ENCODE results near the gene SYNJ2.
A peak's percentile ranks its signal among the peaks of the same experiment; 100 is the strongest.

SYNJ2 gene

GRCh38 chr6:158063736-158064135 is 82.1 kb downstream of the SYNJ2 start:
- DNase-seq = no peak

- DNase-seq = no peak
Measured at GRCh38 chr6:158064725-158065251, 83.1 kb downstream of the SYNJ2 start.

- no peak for DNase-seq
Measured at GRCh38 chr6:158066136-158066781, 84.6 kb downstream of the SYNJ2 start.

- DNase-seq = no peak
Measured at GRCh38 chr6:158067436-158068015, 85.9 kb downstream of the SYNJ2 start.

- no peak for DNase-seq
Measured at GRCh38 chr6:158068156-158068892, 86.7 kb downstream of the SYNJ2 start.

GRCh38 chr6:158068893-158069799 is 87.5 kb downstream of the SYNJ2 start:
- no peak for DNase-seq

- no peak for DNase-seq
Measured at GRCh38 chr6:158069800-158070195, 88.1 kb downstream of the SYNJ2 start.

- no peak for DNase-seq
Measured at GRCh38 chr6:158070513-158070912, 88.8 kb downstream of the SYNJ2 start.

GRCh38 chr6:158071121-158072082 is 89.7 kb downstream of the SYNJ2 start:
- DNase-seq = no peak

GRCh38 chr6:158072083-158072721 is 90.5 kb downstream of the SYNJ2 start:
- peak; percentile 80 for DNase-seq

GRCh38 chr6:158073776-158074175 is 92.1 kb downstream of the SYNJ2 start:
- no peak for DNase-seq

GRCh38 chr6:158076548-158076947 is 94.9 kb downstream of the SYNJ2 start:
- no peak for DNase-seq

GRCh38 chr6:158077676-158078075 is 96.0 kb downstream of the SYNJ2 start:
- DNase-seq = no peak

- DNase-seq = no peak
Measured at GRCh38 chr6:158078320-158078719, 96.7 kb downstream of the SYNJ2 start.

- no peak for DNase-seq
Measured at GRCh38 chr6:158080849-158081656, 99.4 kb downstream of the SYNJ2 start.

- DNase-seq = no peak
Measured at GRCh38 chr6:158081657-158081935, 99.9 kb downstream of the SYNJ2 start.

GRCh38 chr6:158083455-158084325 is 102.0 kb downstream of the SYNJ2 start:
- no peak for DNase-seq

- DNase-seq = no peak
Measured at GRCh38 chr6:158085261-158086053, 103.8 kb downstream of the SYNJ2 start.
